Femur (tissue), 1 donor: Measurements from ENCODE around the gene RARG.

ENCODE experiments used
- DNase-seq: peaks from one replicate; pipeline ENCODE4 v3.0.0-alpha.2; 2017

The RARG gene

DNA sequence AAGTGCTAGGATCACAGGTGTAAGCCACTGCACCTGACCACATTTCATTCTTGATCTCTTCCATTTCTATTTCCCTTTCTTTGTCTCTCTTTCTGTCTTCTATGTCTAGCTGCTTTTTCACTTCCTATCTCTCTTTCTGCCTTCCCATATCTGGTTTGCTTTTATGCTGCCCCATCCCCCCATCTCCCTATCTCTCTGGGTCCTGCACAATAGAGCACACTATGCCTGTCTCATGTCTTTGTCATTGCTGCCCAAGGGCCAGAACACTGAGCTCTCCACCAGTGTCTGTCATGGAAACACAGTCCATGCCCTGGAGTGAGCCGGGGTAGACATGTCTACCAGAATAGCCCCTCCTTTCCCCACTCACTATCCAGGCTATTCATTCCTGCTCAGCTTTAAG is 12.3 kb upstream of the RARG start:
- DNase-seq, result no peak

DNA sequence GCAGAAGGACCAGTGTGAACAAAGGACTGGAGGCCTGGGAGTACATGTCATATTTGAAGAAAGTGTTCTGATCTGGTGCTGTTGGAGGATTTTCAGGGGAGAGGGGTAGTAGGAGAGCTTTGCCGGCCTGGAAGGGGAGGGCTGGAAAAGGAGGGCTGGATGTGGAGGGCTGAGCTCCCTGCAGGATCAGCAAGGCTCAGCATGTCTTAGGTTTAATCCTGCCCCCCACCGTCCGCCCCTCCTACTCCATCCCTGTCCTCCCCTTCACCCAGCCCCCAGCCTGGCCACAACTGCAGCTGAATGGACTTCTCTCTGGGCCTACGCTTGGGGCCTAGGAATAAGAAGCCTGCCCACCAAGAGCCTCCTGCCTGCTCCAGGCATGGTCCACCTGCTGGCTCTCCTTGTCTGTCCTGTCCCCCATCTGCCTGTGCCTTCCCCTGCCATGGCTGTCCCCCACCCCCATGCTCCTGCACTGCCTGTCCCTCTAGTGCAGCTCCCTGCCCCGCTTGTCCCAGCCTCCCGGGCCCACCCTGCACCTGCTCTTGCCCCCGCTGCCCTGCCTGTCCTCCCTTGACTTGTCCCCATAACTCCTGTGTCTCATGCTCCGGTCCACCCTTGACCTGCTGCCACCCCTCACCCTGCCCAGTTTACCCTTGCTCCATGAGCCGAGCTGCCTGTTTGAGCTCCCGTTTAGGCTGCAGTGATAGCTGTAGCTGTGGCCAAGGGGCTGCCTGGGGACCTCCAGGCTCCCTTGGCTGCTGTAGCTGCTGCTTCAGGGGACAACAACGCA is 9.8 kb upstream of the RARG start:
- DNase-seq, result no peak

DNA sequence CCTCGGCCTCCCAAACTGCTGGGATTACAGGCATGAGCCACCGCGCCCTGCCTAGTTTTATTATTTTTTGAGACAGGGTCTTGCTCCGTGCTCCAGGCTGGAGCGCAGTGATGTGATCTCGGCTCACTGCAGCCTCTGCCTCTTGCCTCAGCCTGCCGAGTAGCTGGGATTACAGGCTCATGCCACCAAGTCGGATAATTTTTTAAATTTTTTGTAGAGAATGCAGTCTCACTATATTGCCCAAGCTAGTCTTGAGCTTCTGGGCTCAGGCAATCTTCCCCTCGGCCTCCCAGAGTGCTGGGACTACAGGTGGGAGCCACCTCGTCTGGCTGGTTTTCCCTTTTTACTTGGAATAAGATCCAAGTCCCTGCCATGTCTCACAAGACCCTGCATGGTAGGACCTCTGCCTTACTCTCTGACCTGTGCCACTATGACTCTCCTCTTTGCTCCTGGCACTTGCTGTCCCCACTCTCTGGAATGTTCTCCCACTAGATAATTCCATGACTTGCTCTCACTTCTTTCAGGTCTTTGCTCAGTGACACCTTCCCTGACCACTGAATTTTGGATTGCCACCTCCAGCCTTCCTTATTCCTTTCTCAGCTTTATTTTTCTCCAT is 7.7 kb upstream of the RARG start:
- no peak for DNase-seq

DNA sequence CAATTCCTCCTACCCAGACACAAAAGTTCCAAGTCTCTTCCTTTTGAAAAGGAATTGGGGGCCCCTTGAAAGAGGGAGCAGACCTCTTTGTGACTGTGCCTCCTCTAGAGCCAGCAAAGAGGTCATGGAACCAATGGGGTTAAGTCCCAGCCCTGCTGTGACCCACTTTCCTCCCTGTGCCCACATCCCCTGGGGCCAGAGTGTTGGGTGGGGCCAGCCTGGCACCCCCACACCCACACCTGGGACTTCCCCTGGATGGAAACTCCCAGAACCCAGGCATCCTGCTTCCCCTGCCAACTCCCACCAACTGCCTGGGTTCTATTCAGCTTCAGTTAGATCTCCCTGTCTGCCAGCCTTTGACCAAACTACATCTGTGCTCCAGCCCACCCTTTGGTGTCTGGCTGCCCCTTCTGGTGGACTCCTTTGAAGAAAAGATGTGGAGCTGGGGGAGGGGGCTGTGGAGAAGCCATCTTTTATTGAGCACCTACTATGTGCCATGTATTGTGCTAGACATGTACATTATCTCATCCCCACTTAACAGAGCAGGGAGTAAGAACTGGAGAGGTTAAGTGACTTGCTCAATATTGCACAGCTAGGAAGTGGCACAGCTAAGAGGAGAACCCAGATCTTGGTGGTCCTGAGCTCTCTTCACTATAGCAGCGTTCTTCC is 4.6 kb upstream of the RARG start:
- no peak for DNase-seq

DNA sequence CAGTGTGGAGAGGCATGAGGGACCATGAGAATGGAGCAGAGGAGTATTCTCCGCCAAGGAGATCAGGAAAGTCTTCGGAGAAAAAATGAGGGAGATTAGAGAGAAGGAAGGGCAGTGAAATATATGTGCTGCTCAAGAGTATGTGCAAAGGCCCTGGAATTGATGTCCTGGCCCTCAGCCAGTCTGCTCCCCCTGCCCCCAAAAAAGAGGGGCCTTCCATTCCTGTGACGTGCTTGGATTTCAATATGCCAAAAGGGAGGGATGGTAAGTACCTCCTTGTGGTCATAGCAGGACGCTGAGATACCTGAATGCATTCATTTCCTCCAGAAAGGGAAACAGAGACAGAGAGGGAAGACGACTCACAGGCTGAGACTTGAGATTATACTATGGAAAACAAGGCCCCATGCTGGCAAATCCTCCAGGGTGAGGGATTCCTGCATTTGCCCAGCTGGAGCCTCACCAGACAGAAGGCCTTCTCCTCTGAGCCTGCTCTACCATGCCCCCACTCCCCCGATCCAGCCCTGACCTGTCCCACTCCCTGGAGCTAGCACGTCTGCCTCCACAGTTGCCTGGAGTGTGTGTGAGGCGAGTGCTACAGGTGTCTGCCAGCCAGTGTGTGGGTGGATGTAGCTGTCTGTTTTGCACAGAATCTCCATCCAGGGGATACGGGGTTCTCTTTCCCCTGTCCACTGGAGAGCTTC is 3.9 kb upstream of the RARG start:
- DNase-seq, result no peak

DNA sequence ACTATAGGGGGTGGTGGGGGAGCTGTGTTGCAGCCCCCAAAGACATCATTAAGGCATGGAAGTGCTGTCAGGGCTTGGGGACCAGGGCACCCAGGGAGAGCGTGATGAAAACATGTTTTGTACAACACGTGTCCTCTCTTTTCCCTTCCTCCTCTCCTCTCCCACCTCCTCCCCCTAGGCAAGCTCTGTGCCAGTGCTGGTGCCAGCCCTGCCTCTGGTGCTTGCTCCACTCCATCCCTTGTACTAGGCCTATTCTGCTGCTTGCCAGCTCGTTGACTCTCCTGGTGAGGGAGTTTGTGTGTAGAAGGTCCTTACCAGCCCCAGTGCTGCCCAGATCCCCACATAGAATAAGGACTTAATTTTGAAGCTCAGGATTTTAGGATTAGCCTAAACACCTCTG is 3.2 kb upstream of the RARG start:
- DNase-seq, result no peak

DNA sequence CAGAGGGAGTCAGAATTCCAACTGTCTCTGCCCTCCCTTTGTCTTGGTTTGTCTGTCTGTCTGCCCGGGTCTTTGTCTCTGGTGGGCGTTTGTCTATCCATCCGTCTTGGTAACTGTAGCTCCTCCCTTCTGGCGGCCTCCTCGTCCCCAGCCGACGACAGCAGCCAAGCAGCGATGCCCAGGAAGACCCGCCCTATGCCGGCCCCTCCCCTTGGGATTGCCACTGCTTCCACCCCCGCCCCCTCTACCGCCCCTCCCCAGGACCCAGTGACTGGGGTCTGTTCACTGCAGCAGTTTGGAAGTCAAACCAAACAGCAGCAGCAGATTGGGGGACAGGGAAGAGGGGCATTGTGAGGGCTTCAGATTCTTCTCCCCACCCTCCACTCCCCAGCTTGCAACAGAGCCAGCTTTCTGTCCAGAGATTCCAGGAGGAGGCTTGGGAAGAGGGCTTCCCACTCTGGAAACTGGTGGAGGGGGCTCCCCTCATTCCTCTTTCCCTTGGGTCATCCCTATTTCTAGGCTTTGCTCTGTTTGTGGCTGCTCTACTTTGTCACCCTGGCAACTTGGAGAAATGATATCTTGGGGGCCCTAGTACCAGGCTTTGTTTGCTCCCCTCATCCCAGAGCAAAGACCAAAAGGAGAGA is 2.4 kb upstream of the RARG start:
- peak; percentile 83 for DNase-seq

DNA sequence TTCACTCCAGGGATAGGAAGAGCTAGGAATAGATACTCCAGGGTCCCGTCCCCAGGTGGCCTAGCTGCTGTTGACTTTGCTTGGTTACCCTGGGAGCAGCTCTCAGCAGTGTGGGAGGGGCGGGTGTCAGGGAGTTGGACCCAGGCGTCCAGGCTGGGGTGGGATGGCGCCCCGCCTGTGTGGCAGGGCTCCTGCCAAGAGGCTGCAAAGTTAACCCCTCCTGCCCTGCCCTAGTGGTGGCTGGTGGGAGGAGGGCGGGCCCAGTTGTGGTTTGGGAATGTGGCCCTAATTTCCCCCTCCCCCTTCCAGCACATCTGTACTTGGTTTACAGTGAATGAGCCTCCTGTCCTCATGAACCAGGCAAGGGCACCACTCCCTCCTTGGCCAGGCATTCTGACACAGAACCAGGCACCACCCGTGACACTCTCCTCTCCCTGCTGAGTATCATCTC is 1.7 kb upstream of the RARG start:
- no peak for DNase-seq

DNA sequence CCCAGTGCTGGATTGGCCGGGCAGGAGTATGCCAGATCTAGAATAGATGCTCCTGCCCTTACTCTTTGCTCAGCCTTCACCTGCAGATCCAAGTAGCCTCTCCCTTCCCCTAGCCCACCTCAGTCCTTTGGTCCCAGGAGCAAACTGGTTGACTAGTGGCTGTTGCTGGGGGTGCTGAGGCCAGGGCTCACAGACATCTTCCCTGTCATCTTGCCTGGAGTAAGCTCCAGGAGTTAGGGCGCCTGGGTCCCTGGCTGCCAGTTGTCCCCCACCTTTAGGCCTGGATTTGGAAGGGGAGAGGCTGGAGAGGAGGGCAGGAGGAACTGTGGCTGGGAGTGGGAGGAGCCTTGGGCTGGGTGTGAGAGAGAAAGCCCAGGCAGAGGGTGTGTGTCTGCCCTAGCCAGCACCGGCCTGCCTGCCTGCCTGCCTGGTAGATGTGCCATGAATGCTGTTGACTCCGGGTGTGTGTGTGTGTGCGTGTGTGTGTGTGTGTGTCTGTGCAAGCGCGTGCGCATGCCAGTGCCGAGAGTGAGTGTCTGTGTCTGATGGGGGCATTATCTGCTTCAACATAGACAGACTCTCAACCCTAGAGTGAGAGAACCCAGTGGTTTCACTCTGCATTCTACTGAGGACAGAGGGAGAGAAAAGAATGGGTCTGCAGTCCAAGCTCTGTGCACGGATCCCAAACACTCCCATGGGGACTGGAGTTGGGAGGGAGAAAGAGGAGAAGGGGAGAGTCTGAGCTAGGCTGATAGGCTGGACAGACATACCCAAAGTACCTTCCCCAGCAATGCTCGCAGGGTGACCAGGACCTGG is 845 bp upstream of the RARG start:
- no peak for DNase-seq

DNA sequence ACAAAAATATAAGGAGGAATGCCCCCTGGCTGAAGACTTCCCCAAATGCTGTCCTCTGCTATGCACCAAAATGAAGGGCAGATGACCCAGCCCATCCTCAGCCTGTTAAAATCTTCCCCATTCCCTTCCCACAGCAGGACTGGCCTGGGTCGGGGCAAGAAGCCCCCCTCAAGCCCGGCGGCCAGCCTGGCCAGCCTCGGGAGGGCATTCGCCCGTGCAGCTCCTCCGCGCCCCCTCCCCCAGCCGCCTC is 413 bp downstream of the RARG start:
- no peak for DNase-seq

DNA sequence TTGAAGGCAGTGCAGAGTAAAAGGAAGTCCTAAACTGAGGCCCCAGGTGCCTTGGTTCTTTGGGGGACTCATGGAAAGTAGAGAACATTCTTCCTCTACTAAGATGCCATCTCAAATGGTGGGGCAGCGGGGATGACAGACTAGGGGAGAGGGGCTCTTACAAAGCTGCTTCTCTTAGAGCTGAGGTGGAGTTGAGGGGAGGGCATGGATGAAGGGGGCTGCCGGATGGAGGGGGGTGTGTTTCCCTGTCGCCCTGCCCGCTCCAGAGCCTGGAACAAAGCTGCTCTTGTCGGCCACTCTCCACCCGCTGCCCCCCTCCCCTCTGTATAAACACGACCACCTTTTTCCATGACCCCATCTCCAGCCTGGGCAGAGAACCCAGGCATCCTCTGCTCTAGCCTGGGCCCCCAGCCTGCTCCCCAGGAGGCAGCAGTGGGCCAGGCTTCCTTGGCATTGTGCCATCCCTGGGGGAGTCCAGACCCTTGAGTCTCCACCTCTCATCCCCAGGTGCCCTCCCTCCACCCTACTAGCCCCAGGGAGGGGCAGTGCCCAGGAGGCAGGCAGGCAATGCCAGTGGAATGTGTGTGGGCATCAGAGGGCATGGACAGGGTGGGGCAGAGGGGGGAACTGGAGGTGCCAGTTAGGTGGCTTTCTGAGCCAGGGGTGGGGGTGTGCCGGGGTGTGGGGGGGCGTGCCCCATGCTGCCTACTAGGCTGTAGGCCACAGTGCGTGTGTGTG is 1.7 kb downstream of the RARG start:
- DNase-seq, result peak; percentile 77

DNA sequence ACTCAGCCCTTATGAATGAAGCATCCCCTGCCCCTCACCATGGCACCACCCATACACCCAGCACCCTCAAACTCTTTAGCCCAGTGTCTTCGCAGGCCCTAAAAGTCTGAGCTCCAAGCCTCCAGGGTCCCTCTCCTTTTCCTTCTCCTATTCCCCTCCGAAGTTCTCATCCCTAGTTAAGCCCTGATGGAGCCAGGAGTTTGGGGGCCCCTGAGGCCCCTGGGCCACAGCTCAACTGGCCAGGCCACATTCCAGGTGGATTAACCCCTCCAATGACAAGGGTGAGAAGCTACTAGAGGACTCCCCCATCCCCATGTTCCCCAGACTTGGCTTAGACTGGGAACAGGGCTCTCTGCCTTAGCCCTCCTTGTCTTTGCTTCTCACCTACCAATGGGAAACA is 2.6 kb downstream of the RARG start:
- DNase-seq, result no peak

DNA sequence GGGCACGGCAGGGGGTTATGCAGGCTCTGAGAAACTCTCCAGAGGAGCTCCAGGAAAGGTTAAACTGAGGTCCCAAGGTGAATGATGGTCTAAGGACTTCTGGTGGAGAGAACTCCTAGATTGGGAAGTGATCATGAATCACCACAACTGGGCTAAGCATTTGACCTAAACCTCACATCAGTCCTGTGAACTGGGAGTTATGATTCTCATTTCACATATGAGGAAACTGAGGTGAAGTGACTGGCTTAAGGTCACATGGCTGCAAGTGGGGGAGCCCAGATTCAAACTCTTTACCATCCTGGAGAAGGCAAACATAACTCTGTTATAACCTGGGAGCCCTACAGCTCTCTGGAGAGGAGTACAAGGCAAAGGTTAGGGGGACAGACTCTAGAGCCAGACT is 4.2 kb downstream of the RARG start:
- DNase-seq, result no peak

DNA sequence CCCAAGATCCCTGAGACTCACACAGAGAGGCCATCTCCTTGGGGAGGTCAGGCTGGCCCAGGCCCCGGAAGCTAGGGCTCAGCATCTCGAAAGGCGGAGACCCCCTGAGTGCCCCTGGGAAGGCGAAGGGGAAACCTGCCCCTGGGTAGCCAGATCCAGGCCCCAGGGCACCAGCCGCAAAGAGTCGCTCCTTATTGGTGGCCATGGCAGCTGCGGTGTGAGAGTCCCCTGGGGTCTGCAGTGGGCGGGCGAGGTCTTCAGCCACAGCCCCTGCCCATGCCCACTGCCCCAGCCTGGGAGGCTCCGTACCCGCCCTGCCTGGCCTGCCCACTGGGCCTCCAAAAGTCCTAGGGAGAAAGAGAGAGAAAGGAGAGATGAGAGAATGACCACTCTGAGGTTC is 4.7 kb downstream of the RARG start:
- DNase-seq, result no peak

DNA sequence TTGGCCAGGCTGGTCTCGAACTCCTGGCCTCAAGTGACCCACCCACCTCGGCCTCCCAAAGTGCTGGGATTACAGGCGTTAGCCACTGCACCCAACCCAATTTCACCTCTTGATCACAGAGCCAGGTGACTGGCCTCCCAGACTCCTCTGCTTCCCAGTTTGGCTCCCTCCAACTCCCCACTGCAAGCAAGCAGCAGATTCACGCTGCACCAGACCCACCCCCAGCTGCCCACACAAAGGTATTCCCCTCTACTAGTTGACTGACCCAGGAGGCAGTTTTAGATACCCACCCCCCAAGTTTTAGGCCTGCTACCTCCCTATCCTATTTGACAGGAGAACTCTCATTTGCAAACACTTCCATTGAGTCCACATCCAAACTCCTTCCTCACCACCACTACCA is 5.2 kb downstream of the RARG start:
- no peak for DNase-seq

DNA sequence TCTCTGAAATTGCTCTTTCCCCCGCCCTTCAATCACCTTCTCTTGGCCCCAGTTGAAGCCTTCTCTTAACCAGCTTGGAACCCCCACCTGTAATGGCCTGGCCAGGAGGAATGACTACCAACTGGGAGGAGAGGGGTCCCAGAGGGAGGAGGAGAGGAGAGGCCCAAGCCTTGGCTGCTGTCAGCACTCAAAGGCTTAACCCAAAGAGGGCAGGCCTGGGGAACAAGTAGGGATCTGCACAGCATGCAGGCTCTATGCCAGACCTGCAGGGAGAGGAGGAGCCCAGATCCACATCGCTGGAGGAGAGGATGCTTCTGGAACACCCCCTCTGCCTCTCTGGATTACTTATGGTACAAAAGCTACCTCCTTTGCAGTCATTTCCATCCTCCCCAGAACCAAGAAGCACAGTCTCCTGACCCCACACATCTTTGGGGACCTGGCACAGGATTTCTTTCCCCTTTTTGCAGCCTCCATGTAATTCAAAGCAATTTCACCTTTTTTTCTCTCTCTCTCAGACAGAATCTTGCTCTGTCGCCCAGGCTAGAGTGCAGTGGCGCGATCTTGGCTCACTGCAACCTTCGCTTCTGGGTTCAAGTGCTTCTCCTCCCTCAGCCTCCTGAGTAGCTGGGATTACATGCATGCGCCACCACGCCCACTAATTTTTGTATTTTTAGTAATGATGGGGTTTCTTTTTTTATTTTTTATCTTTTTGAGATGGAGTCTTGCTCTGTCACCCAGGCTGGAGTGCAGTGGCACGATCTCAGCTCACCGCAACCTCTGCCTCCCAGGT is 6.2 kb downstream of the RARG start:
- no peak for DNase-seq

DNA sequence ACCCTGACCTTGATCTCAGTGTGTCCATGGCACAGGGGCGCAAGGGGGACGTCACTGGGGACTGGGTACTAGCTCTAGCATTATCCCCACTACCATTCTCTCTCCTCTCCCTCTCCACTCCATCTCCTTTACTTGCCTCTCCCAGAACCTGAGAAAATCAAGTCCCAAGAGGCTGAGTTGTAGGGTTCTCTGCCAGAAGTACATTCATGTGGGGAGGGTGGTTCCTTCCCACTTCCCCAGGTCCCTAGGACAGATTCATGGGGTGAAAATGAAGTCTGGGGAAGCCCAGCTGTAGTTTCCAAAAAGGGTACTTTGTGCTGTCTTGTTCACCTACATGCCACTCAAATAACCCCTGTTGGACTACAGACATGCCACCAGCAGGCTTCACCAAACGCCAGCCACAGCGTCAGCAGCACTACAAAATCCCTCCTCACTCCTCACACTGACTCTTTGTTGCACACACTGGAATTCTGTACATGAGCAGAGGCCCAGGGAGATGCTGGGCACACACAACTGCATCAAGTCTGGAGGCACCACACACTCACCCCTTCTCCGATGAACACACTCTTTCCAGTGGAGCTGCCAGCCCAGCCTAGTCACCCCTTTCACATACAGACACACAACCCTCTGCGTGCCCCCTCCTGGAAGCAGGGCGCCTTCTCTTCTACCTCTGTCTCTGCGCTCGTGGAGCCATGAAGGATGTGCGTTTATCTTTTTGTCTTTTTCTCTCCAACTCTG is 6.9 kb downstream of the RARG start:
- peak; percentile 85 for DNase-seq

DNA sequence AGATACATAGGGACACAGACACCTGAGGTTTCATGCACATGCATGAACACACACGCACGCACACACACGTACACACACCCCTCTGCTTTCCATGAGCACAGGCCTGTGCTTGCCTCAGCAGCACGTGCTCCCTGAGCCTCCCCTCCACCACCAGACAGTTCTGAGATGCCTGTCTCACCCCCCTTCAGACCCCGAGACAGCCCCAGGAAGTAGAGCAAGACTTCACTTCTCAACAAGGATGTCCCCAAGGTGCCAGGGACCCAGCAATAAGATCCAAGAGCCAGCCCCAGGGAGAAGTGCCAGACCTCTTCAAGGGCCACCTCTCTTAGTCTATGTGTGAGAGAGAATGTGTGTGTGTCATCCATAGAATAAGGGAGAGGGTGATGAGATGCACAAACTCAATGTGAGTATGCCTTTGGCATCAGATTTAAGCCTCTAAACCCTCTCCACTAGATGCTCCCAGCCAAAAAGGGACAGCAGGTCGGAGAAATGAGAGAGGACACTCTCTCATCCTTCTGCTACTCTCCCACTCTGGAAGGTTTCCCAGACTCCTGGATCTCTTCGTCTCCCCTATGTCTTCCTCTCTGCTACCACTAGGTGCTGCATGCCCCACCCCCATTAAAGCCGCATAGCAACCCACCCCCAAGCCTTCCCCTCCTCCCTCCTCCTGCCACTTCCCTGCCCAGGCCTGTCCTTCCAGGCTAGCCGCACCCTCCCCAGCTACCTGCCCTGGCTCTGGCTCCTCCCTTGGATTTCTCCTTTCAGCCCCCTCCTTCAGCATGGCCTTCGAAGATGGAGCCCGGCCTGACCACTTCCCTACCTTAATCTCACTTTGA is 7.7 kb downstream of the RARG start:
- no peak for DNase-seq

DNA sequence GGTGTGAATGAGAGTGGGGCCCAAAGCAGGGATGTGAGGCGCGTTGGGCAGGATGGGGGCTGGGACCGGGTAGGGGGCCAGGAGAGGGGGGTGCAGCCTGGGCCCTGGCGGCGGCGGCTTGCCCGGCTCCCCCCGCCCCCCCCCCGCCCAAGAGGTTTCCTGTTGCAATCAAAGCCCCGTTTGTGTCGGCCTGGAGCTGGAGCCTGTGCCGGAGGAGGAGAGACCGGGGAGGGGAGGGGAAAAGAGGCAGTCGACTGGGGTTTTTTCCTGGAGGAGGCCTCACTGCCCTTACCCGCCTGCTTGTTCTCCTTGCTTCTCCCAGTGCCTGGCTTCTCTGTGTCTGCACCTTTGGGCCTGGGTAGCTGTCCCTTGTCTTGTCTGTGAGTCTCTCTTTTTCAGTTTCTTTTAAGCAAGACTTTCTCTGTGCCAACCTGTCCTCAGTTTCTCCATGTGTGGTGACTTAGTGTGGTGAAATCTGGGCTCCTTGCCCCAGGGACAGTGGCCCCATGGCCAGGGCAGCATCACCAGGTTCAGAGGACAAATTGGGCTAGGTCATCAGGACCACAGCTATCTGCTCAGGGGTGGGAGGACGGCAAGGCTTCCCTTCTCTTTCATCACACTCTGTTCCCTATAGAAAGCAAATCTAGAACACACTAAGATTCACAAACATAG is 8.5 kb downstream of the RARG start:
- peak; percentile 84 for DNase-seq
